Urothelium cell line (cell line): Measurements from ENCODE around the gene WWC1.
"Not testable (repeated sequence)": the region's sequence is repeated elsewhere in the genome, so short reads cannot be mapped to it uniquely, and the experiment has no call there.

Source experiments
- DNase-seq: peaks from one replicate; pipeline ENCODE4 v3.0.0; 2011; ENCODE audit warnings: low spot score, mixed read lengths
- FAIRE-seq: peaks from 2 replicates; lab custom pipeline; 2011; peaks lifted over from hg19 to GRCh38; lab: Jason Lieb, UNC

WWC1 gene

GRCh38 chr5:168328814-168329213 is 37.4 kb downstream of the WWC1 start:
- FAIRE-seq, result no peak
- DNase-seq, result no peak

GRCh38 chr5:168329302-168329701 is 37.9 kb downstream of the WWC1 start:
- DNase-seq (no peak), FAIRE-seq (no peak)

DNA sequence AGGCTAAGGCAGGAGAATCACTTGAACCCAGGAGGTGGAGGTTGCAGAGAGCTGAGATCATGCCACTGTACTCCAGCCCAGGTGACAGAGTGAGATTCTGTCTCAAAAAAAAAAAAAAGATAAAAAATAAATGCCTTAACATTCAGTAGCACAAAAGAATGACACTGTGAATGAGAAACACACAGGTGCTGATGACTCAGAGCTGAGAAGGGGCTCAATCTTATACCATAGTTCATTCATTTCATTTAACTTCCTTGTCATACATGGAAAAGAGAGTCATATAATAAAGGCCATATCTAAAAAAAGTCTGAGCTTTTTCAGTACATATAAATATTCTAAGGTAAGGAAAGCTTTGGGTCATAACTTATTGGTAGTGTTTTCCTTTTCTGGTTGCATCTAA is 40.6 kb downstream of the WWC1 start:
- no peak for DNase-seq
- FAIRE-seq, result no peak

DNA sequence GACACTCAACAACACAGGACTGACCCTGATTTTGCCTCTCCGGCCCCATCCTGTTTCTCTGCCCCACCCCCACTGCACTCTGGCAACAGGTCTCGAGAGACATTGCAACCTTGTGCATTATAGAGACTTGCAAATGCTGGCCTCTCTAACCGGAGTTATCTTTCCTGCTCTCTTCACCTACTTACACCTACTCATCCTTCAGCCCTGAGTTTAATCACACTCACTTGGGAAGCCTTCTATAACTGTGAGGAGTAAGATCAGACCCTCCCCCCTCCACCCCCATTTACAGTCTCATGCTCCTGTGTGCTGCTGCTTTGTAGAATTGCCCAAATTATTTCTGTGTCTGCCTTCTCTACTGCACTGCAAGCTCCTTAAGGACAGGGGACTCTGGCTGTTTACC is 42.8 kb downstream of the WWC1 start:
- DNase-seq (no peak), FAIRE-seq (no peak)

GRCh38 chr5:168334695-168335094 is 43.2 kb downstream of the WWC1 start:
- DNase-seq, result no peak
- no peak for FAIRE-seq

DNA sequence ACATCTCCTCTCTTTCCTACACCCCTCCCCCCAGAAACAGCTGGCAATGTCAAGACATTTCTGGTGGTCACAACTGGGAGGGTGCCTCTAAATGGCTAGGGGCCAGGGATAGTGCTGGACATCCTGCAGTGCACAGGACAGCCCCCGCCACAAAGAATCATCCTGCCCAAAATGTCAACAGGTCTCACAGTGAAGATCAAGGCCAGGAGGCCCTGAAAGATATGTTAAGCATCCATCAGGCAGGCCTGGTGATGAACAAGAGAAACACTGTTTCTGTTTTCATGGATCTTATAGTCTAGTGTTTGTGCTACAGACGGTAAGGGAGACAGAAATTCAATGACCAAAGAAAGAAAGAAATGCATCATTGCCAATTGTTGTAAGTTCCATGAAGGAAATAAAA is 45.9 kb downstream of the WWC1 start:
- no peak for FAIRE-seq
- DNase-seq, result no peak

DNA sequence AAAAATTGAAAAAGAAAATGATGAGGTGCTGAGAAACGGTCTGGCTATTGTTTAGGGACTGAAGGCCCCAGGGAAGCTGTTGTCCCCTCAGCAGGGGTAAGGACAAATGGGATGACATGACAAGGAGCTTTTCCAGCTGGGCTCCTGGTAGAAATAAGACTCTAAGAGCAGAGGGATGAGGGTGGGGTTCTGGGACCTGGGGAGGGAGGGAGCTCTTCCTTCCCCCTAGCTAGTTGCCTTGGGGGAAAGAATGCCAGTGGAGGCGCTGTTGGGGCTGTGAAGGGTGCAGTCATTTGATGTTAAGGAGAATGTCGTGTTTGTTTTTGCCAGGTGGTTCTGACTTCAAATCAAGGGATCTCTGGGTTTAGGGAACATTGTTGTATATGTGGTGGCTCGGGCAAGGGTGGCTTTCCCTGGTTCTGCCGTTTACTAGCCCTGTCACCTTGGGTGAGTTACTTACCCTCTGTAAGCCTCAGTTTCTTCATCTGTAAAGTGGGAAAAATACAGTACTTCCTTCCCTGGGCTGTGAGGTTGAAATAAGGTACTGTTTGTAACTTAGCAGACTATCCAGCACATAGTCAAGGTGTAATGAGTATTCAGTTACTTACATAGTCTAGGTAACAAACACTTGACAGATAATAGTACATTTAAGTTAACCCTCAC is 47.8 kb downstream of the WWC1 start:
- no peak for DNase-seq
- FAIRE-seq, result no peak

- FAIRE-seq, DNase-seq: not testable (repeated sequence)
Measured at GRCh38 chr5:168339772-168340140, 48.3 kb downstream of the WWC1 start.

- DNase-seq (no peak), FAIRE-seq (no peak)
Measured at GRCh38 chr5:168340487-168340886, 49.0 kb downstream of the WWC1 start.

DNA sequence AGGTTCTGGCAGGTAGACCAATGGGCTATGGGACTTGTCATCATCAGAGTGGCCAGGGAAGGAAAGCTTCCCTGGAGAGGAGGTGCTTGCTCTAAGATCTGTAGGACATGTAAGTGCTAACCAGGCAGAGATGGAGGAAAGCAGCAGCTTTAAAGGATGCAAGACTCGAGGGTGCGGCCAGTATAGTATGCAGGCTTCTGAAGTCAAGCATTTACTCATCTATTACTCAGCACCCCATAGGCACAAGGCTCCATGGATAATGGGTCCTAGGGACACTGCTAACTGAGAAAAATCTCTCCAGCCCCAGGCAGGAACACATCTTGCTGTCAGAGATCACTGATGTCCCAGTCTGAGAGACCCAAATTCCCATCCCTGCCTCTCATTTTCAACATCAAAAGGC is 49.7 kb downstream of the WWC1 start:
- DNase-seq, result no peak
- FAIRE-seq, result no peak

DNA sequence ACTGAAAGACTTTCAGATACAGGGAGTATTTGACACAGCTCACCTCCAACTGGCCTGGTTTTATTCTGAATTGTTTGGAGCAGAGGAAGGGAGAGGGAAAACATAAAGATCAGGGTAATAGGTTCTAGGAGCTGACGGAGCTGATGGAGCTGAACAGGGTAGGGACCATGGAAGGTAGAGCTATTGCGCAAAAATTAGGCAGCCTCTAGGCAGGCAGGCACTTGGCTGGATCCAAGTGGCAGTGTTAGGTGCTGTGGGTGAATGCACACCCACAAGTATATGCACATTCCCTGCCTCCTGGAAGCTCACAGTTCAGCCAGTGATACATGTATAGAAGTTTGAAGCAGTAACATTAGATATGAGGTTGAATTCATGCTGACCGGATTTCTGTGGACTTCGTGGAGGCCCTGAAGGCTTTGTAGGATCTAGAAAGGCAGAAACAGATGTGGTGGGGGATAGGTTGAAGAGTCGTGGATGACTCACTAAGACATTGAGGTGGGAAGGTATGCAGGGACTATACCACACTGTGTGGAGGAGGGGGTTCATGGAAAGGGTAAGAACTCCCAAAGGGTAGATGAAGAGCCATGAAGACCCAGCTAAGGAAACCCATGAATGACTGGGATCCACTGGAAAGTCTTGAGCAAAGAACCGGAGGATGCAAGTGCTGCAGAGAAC is 50.8 kb downstream of the WWC1 start:
- FAIRE-seq (no peak), DNase-seq (no peak)

GRCh38 chr5:168342985-168343384 is 51.5 kb downstream of the WWC1 start:
- DNase-seq (no peak), FAIRE-seq (no peak)

DNA sequence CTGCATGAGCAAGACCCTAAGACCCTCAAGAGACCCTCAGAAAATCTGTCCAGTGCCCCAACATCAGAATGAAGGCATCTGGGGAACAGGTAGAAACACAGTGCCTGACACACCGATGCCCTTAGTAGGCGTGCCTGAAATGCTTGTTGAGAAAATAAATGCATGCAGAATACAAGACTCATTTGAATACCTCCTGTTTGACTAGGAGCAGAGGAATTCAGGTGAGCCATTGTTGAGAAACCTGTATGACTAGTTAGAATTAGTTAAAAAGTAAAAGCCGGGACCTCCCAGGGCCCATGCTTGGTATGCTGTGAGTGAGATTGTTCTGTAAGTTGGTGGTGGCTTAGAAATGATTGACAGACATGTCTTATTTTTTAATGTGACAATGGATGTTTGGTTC is 55.0 kb downstream of the WWC1 start:
- DNase-seq, result no peak
- no peak for FAIRE-seq

GRCh38 chr5:168347368-168348083 is 56.1 kb downstream of the WWC1 start:
- FAIRE-seq (no peak), DNase-seq (no peak)

- DNase-seq (no peak), FAIRE-seq (no peak)
Measured at GRCh38 chr5:168348084-168348414, 56.6 kb downstream of the WWC1 start.

DNA sequence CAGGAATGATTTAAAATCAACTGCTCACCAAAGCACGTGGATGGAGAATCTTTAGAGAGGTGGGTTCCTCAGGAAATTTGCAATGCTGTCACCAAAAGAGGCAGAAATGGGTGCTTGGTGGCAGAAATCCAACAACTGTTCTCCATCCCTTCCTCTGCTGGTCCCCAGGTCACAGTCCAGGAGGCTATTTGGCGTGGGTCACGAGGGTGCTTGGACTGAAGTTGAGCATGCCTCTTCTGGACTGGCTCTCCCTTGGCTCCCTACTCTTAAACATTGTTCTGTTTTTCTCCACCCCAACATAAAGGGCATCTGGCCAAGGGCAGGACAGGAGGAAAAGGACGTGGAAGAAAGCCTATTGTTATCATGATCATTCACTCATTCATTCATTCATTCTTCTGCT is 58.9 kb downstream of the WWC1 start:
- FAIRE-seq, result no peak
- DNase-seq, result no peak

DNA sequence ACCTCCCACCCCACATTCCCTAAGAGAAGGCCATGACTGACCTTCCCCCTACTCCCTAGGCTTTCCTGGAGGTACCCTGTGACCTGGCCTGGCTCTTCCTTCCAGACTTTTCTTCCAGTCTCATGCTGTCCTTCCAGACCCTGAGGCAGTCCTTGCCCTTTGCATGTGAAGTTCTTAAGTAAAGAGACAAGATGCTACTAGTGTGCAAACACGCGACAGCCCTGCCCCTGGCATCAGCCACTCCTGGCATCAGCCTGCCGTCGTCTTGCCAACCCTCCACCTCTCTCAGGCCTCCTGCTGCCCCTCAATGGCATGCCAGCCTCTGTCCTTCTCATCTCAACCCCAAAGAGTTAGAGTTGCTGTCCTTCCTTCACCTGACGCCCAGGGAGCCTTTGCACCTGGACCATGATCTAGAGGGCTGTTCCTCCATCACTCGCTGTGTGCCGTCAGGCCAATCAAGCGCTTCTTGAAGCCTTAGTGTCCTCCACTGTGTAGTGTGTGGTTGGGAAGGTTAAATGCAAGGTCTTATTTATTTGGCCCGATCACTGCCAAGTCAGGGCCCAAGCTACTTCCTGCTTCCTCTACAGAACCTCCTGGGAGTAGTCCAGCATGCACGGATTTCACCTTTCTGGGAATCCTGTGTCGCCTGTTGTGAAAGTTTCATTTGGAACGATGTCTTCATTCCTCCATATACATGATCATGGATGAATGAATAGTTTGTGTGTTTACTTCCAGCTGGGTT is 61.9 kb downstream of the WWC1 start:
- FAIRE-seq (no peak), DNase-seq (no peak)

- DNase-seq (no peak), FAIRE-seq (no peak)
Measured at GRCh38 chr5:168354397-168354796, 63.0 kb downstream of the WWC1 start.

GRCh38 chr5:168356171-168356570 is 64.7 kb downstream of the WWC1 start:
- DNase-seq (no peak), FAIRE-seq (no peak)

DNA sequence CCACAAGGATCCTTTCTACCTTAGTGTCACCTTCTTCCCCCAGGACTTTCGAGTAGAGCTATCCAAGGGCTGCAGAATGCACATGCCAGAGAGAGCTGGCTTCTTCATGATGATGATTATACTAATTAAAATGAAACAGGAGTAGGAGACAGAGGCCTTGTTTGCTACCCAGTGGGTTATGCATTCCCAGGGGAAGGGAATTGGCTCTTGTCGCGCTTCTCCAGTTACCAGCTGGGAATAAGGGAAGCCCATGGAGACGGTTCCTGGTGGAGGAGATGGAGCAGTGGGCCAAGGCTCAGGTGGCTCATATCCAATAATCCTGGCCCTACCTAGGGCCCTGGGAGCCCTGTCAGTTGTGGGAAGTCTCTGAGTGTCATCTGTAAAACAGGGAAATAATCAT is 65.1 kb downstream of the WWC1 start:
- DNase-seq (no peak), FAIRE-seq (no peak)

GRCh38 chr5:168357876-168358275 is 66.4 kb downstream of the WWC1 start:
- FAIRE-seq (no peak), DNase-seq (no peak)
